Measurements from ENCODE around the gene IGFBPL1. TPM values are rescaled to one million over a fixed set of nuclear protein-coding genes. Genes with fewer than 3 reads are reported as not detected.

IGFBPL1 gene
- total and polyA plus RNA-seq, 7 experiments from 2014 or later = not detected

DNA sequence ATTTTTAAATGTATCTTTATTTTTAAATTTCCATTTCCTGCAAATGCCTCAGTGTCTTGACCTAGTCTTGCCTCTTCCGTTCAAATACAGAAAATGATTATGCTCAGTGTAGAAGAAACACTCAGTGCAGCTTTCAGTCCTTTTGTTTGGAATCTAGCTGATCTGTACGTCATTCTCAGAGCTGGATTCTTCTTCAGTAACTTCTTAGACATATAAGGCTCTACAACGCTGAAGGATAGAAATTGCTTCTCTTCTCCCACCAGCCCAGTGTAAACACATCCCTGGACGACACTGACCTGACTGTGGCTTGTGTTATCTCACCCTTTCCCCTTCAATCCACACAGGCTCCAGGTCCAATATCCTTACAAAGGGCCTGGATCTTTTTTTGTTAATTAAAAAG lies 34.9 kb downstream of the IGFBPL1 start:
- ChIA-PET POLR2A (no interaction called here), CTCF (no interaction called here)
- Mint-ChIP-seq H3K36me3 (peaks cover 0 to 6% (median 3%) of the 10 kb centered on the region in 5 donors), H3K27me3 (peaks cover 0 to 30% (median 2%) of the 10 kb centered on the region in 5 donors), H3K9me3 (peaks cover 0 to 8% (median 2%) of the 10 kb centered on the region in 11 donors), H3K27ac (no peak overlapping the region), H3K4me1 (peaks cover 12 to 18% (median 15%) of the 10 kb centered on the region in 7 donors), H3K4me3 (no peak overlapping the region)
- Histone ChIP-seq H3K36me3 (ENCODE audit: control insufficient read depth in 2 of 3, insufficient read depth in 3 of 3, low read length in 3 of 3) (peaks cover 0 to 5% (median 0%) of the 10 kb centered on the region in 3 experiments), H3K4me1 (ENCODE audit: control insufficient read depth in 2 of 2, insufficient read depth in 2 of 2, low read length in 2 of 2) (peaks cover 7% of the 10 kb centered on the region in 2 donors), H3K27me3 (ENCODE audit: control insufficient read depth in 2 of 2, insufficient read depth in 2 of 2, low read length in 2 of 2) (no peaks in the 10 kb centered on the region), H3K27ac (ENCODE audit: low read depth, low read length) (no peak overlapping the region), H3K9me3 (ENCODE audit: control insufficient read depth in 2 of 3, low read length in 3 of 3) (no peaks in the 10 kb centered on the region), H3K4me3 (ENCODE audit: low read length) (no peak overlapping the region)
- ATAC-seq (no peak), DNase-seq (no peak)
- intact Hi-C loops (cut with micrococcal nuclease) = no loop called here

DNA sequence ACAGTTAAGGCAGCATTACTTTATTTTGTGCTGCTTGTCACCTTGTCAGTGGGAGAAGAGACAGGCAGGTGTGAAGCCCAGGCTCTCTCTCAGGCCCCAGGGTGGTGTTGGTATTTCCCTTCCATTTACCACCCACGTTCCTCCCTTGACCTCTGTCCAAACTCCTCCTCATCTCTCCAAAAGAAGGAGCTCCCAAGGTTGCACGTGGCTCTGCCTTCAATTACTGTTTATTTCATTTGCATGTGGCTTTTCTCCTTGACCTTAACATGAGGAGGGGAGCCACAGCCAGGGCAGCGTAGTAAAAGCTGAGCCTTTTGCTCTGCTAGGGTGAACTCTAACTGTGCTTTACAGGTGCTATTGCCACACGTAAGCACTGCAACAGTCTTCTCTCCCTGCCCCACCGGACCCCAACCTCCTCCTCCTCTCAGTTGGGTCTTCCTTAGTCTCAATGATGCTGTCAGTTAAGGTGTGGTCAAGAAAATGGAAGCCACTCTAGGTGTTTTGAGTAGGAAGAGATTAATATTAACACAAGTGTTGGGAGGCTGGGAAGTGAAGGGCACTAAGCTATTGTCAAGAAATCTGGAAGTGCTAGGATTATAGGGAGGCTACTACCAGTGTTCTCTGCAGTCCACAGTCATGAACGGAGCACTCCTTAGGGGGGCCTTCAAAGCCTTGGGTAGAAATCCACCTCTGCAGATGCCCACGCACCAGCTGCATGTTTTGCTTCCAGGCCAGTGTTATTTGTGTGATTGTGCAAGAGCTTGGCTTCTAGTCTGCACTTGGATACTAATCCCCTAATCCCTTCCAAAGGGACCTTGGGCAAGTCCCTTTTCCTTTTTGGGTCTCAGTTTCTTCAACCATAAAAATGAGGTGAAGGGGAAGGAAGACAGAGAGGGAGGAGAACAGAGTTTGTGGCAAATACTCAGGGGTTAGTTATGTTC lies 35.7 kb downstream of the IGFBPL1 start:
- H3K27ac ChIP-seq (ENCODE audit: low read depth, low read length) = no peak overlapping the region
- Mint-ChIP-seq H3K27me3 (peaks cover 0 to 30% (median 5%) of the 10 kb centered on the region in 5 donors), H3K27ac (peak overlapping the region in 1 of 9 donors; percentile 11), H3K4me3 (no peak overlapping the region), H3K36me3 (peaks cover 0 to 6% (median 3%) of the 10 kb centered on the region in 5 donors), H3K4me1 (peaks cover 8 to 13% (median 10%) of the 10 kb centered on the region in 7 donors), H3K9me3 (peaks cover 0 to 8% (median 2%) of the 10 kb centered on the region in 11 donors)
- peaks cover 6 to 7% of the 10 kb centered on the region in 2 donors for H3K4me1 ChIP-seq (ENCODE audit: control insufficient read depth in 2 of 2, insufficient read depth in 2 of 2, low read length in 2 of 2)
- H3K27me3 ChIP-seq (ENCODE audit: control insufficient read depth in 2 of 2, insufficient read depth in 2 of 2, low read length in 2 of 2) = no peaks in the 10 kb centered on the region
- POLR2A ChIA-PET = no interaction called here
- H3K9me3 ChIP-seq (ENCODE audit: control insufficient read depth in 2 of 3, low read length in 3 of 3) = no peaks in the 10 kb centered on the region
- peaks cover 0 to 5% (median 0%) of the 10 kb centered on the region in 3 experiments for H3K36me3 ChIP-seq (ENCODE audit: control insufficient read depth in 2 of 3, insufficient read depth in 3 of 3, low read length in 3 of 3)
- intact Hi-C loops (cut with micrococcal nuclease) = no loop called here
- CTCF ChIA-PET = no interaction called here
- H3K4me3 ChIP-seq (ENCODE audit: low read length) = no peak overlapping the region
- DNase-seq = no peak
- ATAC-seq = no peak

DNA sequence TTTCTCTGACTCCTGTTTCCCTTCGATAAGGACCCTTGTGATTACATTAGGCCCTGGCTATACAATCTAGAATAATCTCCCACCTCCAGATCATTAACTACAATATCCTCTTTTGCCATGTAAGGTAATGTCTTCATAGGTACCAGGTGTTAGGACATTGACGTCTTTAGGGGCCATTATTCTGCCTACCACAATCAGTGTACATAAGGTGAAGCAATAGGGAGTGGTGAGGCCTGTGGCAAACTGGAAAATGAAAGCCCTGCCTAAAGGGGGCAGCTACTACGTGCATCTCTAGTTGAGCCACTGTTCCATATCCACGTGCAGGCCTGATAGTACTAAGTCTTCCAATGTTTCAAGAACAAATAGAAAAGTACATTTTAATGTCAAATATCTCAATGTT lies 36.5 kb downstream of the IGFBPL1 start:
- H3K27me3 ChIP-seq (ENCODE audit: control insufficient read depth in 2 of 2, insufficient read depth in 2 of 2, low read length in 2 of 2) = no peaks in the 10 kb centered on the region
- H3K27me3 Mint-ChIP-seq = peaks cover 0 to 30% (median 5%) of the 10 kb centered on the region in 5 donors
- H3K27ac Mint-ChIP-seq = no peak overlapping the region
- ATAC-seq = no peak
- H3K4me1 ChIP-seq (ENCODE audit: control insufficient read depth in 2 of 2, insufficient read depth in 2 of 2, low read length in 2 of 2) = peaks cover 0 to 4% of the 10 kb centered on the region in 2 donors
- peaks cover 0 to 8% (median 2%) of the 10 kb centered on the region in 11 donors for H3K9me3 Mint-ChIP-seq
- H3K27ac ChIP-seq (ENCODE audit: low read depth, low read length) = no peak overlapping the region
- H3K36me3 Mint-ChIP-seq = peaks cover 0 to 6% (median 3%) of the 10 kb centered on the region in 5 donors
- H3K9me3 ChIP-seq (ENCODE audit: control insufficient read depth in 2 of 3, low read length in 3 of 3) = no peaks in the 10 kb centered on the region
- ChIA-PET CTCF (no interaction called here), POLR2A (no interaction called here)
- DNase-seq = no peak
- H3K36me3 ChIP-seq (ENCODE audit: control insufficient read depth in 2 of 3, insufficient read depth in 3 of 3, low read length in 3 of 3) = peaks cover 0 to 5% (median 0%) of the 10 kb centered on the region in 3 experiments
- no peak overlapping the region for H3K4me3 Mint-ChIP-seq
- intact Hi-C loops (cut with micrococcal nuclease) = no loop called here
- no peak overlapping the region for H3K4me3 ChIP-seq (ENCODE audit: low read length)
- H3K4me1 Mint-ChIP-seq = peaks cover 0 to 5% (median 4%) of the 10 kb centered on the region in 7 donors

DNA sequence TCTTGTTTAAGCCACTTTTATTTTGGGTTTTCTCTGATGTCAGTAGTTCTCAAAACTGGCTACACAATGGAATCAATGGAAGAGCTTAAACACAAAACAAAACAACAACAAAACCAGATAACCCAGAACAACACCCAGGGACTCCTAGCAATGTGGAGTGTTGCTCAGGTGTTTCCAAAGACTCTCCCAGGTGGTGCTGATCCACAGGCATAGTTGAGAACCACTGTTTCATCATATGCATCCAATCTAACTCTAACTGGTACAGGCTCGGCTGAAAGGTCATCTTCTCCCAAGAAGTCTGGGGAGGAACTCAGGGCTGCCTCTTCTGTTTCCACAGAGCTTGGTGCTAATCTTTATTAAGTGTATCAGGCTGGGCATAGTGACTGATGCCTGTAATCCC lies 37.2 kb downstream of the IGFBPL1 start:
- H3K27ac Mint-ChIP-seq = no peak overlapping the region

DNA sequence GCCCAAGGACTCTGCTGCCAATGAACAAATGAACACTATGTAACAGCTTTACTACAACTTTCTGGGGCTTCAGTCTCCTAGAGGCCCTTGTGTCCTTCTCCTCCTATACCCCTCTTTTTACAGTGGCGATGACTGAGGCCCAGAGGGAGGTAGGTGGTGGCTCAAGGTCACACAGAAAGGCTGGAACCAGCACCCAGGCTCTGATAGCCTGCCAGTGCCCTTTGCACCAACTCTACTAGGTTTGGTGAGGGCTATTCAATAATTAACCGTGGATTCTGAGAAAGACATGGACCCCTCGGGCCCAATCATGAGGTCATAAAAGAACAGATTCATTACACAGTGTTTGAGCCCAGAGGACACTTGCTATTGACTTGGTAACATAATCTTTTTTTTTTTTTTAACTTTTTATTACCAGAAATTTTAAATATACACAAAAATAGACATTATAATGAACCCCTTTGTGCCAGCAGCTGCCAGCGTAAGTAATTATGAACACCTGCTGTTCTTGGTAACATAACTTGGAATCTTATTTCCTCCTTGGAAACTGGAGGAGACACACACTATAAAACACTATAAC lies 37.8 kb downstream of the IGFBPL1 start:
- Mint-ChIP-seq H3K36me3 (peaks cover 0 to 6% (median 3%) of the 10 kb centered on the region in 5 donors), H3K4me3 (no peak overlapping the region), H3K27me3 (peaks cover 0 to 27% (median 5%) of the 10 kb centered on the region in 5 donors), H3K9me3 (peaks cover 0 to 8% (median 2%) of the 10 kb centered on the region in 11 donors), H3K27ac (no peak overlapping the region), H3K4me1 (no peaks in the 10 kb centered on the region)
- ChIA-PET POLR2A (no interaction called here), CTCF (no interaction called here)
- DNase-seq (no peak), ATAC-seq (no peak)
- Histone ChIP-seq H3K4me3 (ENCODE audit: low read length) (no peak overlapping the region), H3K4me1 (ENCODE audit: control insufficient read depth in 2 of 2, insufficient read depth in 2 of 2, low read length in 2 of 2) (no peaks in the 10 kb centered on the region), H3K27me3 (ENCODE audit: control insufficient read depth in 2 of 2, insufficient read depth in 2 of 2, low read length in 2 of 2) (no peaks in the 10 kb centered on the region), H3K27ac (ENCODE audit: low read depth, low read length) (no peak overlapping the region), H3K36me3 (ENCODE audit: control insufficient read depth in 2 of 3, insufficient read depth in 3 of 3, low read length in 3 of 3) (no peaks in the 10 kb centered on the region), H3K9me3 (ENCODE audit: control insufficient read depth in 2 of 3, low read length in 3 of 3) (no peaks in the 10 kb centered on the region)
- intact Hi-C loops (cut with micrococcal nuclease) = no loop called here

More for the DNA sequence above, 37.2 kb downstream of the IGFBPL1 start:
- Mint-ChIP-seq H3K36me3 (peaks cover 0 to 6% (median 3%) of the 10 kb centered on the region in 5 donors), H3K27me3 (peaks cover 0 to 30% (median 5%) of the 10 kb centered on the region in 5 donors), H3K9me3 (peaks cover 0 to 8% (median 2%) of the 10 kb centered on the region in 11 donors), H3K4me1 (peaks cover 0 to 2% (median 2%) of the 10 kb centered on the region in 7 donors), H3K4me3 (no peak overlapping the region)
- Histone ChIP-seq H3K9me3 (ENCODE audit: control insufficient read depth in 2 of 3, low read length in 3 of 3) (no peaks in the 10 kb centered on the region), H3K4me1 (ENCODE audit: control insufficient read depth in 2 of 2, insufficient read depth in 2 of 2, low read length in 2 of 2) (peaks cover 0 to 3% of the 10 kb centered on the region in 2 donors), H3K4me3 (ENCODE audit: low read length) (no peak overlapping the region), H3K27me3 (ENCODE audit: control insufficient read depth in 2 of 2, insufficient read depth in 2 of 2, low read length in 2 of 2) (no peaks in the 10 kb centered on the region), H3K27ac (ENCODE audit: low read depth, low read length) (no peak overlapping the region), H3K36me3 (ENCODE audit: control insufficient read depth in 2 of 3, insufficient read depth in 3 of 3, low read length in 3 of 3) (no peaks in the 10 kb centered on the region)
- ATAC-seq = no peak
- ChIA-PET POLR2A (no interaction called here), CTCF (no interaction called here)
- DNase-seq = no peak
- intact Hi-C loops (cut with micrococcal nuclease) = no loop called here

DNA sequence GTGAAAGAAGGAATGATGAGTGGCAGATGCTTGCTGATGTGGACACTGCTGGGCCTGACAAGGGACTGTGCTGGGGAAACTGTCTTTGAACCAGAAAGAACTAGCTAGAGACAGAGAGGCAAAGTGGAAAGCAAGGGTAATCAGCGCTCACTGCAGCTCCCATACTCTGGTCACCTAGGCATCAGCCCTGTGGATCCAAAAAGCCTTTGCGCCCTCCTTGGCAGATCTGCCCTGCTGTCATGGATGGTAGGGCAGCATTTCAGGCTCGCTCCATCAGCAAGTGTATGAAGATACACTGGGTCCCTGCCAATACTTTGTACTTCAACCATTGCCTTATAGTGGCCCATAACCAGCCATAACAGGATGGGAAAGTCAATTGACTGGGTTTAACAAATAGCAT lies 38.4 kb downstream of the IGFBPL1 start:
- Mint-ChIP-seq H3K36me3 (peaks cover 0 to 6% (median 3%) of the 10 kb centered on the region in 5 donors), H3K27ac (no peak overlapping the region), H3K27me3 (peaks cover 0 to 22% (median 5%) of the 10 kb centered on the region in 5 donors), H3K4me1 (no peaks in the 10 kb centered on the region), H3K9me3 (peaks cover 0 to 8% (median 2%) of the 10 kb centered on the region in 11 donors), H3K4me3 (no peak overlapping the region)
- ChIA-PET CTCF (no interaction called here), POLR2A (no interaction called here)
- H3K4me3 ChIP-seq (ENCODE audit: low read length) = no peak overlapping the region
- H3K9me3 ChIP-seq (ENCODE audit: control insufficient read depth in 2 of 3, low read length in 3 of 3) = no peaks in the 10 kb centered on the region
- no peak for DNase-seq
- H3K4me1 ChIP-seq (ENCODE audit: control insufficient read depth in 2 of 2, insufficient read depth in 2 of 2, low read length in 2 of 2) = no peaks in the 10 kb centered on the region
- no peaks in the 10 kb centered on the region for H3K27me3 ChIP-seq (ENCODE audit: control insufficient read depth in 2 of 2, insufficient read depth in 2 of 2, low read length in 2 of 2)
- H3K36me3 ChIP-seq (ENCODE audit: control insufficient read depth in 2 of 3, insufficient read depth in 3 of 3, low read length in 3 of 3) = no peaks in the 10 kb centered on the region
- H3K27ac ChIP-seq (ENCODE audit: low read depth, low read length) = no peak overlapping the region
- no peak for ATAC-seq
- intact Hi-C loops (cut with micrococcal nuclease) = no loop called here

All from naive thymus-derived CD4-positive, alpha-beta T cell (primary cell).